ENCODE results near the gene PRKAG2.

The PRKAG2 gene

GRCh38 chr7:151719897-151720242 lies 157.0 kb downstream of the PRKAG2 start:
- no peak for DNase-seq (ENCODE audit: low read depth)
- in situ Hi-C loops (cut with HindIII; ENCODE audit: low sequenced_read_pairs): no loop called here
- no peak for TF ChIP-seq CTCF (IDR thresholded peaks at IDR 0.05; ENCODE audit: low read depth, low read length, missing control alignments)
- H3K4me3 ChIP-seq (ENCODE audit: low read depth, low read length): no peak overlapping the region

- in situ Hi-C loops (cut with HindIII; ENCODE audit: low sequenced_read_pairs): no loop called here
- TF ChIP-seq CTCF (IDR thresholded peaks at IDR 0.05; ENCODE audit: low read depth, low read length, missing control alignments): no peak
- H3K4me3 ChIP-seq (ENCODE audit: low read depth, low read length): no peak overlapping the region
- DNase-seq (ENCODE audit: low read depth): no peak
Observed at GRCh38 chr7:151719031-151719896, 157.7 kb downstream of the PRKAG2 start.

- in situ Hi-C loops (cut with HindIII; ENCODE audit: low sequenced_read_pairs): no loop called here
- no peak for DNase-seq (ENCODE audit: low read depth)
- TF ChIP-seq CTCF (IDR thresholded peaks at IDR 0.05; ENCODE audit: low read depth, low read length, missing control alignments): no peak
- H3K4me3 ChIP-seq (ENCODE audit: low read depth, low read length): no peak overlapping the region
Observed at GRCh38 chr7:151717918-151718317, 159.0 kb downstream of the PRKAG2 start.

- H3K4me3 ChIP-seq (ENCODE audit: low read depth, low read length): no peak overlapping the region
- TF ChIP-seq CTCF (IDR thresholded peaks at IDR 0.05; ENCODE audit: low read depth, low read length, missing control alignments): no peak
- in situ Hi-C loops (cut with HindIII; ENCODE audit: low sequenced_read_pairs): no loop called here
- DNase-seq (ENCODE audit: low read depth): no peak
Observed at GRCh38 chr7:151717415-151717814, 159.5 kb downstream of the PRKAG2 start.

- in situ Hi-C loops (cut with HindIII; ENCODE audit: low sequenced_read_pairs): no loop called here
- no peak overlapping the region for H3K4me3 ChIP-seq (ENCODE audit: low read depth, low read length)
- no peak for TF ChIP-seq CTCF (IDR thresholded peaks at IDR 0.05; ENCODE audit: low read depth, low read length, missing control alignments)
- no peak for DNase-seq (ENCODE audit: low read depth)
Observed at GRCh38 chr7:151716323-151716722, 160.6 kb downstream of the PRKAG2 start.

GRCh38 chr7:151715666-151716315 lies 161.1 kb downstream of the PRKAG2 start:
- in situ Hi-C loops (cut with HindIII; ENCODE audit: low sequenced_read_pairs): no loop called here
- no peak for TF ChIP-seq CTCF (IDR thresholded peaks at IDR 0.05; ENCODE audit: low read depth, low read length, missing control alignments)
- no peak for DNase-seq (ENCODE audit: low read depth)
- no peak overlapping the region for H3K4me3 ChIP-seq (ENCODE audit: low read depth, low read length)
